ENCODE measurements around the gene TTLL8.

DNA sequence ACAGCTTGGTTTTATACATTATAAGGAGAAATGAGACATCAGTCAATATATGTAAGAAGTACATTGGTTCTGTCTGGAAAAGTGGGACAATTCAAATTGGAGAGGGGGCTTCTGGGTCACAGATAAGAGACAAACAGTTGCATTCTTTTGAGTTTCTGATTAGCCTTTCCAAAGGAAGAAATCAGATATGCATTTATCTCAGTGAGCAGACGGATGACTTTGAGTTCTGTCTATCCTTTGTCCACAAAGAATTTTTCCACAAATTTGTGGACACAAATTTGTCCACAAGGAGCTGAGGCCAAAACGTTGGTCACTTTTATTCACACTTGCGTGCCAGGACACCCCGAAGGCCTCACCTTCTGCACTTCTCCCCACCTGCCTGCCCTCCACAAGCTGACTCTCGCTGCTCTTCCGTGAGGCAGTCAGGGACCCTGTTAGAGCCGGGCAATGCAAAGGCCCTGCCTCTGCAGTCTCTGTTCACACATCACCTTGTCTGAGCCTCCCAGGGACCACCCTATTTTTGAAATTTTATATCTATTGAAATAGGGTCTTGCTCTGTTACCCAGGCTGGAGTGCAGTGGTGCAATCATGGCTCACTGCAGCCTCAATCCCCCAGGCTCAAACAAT, 66.1 kb downstream of the TTLL8 start:
- TF ChIP-seq, protein P1, sequence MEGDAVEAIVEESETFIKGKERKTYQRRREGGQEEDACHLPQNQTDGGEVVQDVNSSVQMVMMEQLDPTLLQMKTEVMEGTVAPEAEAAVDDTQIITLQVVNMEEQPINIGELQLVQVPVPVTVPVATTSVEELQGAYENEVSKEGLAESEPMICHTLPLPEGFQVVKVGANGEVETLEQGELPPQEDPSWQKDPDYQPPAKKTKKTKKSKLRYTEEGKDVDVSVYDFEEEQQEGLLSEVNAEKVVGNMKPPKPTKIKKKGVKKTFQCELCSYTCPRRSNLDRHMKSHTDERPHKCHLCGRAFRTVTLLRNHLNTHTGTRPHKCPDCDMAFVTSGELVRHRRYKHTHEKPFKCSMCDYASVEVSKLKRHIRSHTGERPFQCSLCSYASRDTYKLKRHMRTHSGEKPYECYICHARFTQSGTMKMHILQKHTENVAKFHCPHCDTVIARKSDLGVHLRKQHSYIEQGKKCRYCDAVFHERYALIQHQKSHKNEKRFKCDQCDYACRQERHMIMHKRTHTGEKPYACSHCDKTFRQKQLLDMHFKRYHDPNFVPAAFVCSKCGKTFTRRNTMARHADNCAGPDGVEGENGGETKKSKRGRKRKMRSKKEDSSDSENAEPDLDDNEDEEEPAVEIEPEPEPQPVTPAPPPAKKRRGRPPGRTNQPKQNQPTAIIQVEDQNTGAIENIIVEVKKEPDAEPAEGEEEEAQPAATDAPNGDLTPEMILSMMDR (IDR thresholded peaks at IDR 0.05; ENCODE audit: low read depth, low read length) = no peak
- TF ChIP-seq POLR2A (IDR thresholded peaks at IDR 0.05; ENCODE audit: extremely low read depth, insufficient read length) = no peak
- TF ChIP-seq MAX (IDR thresholded peaks at IDR 0.05; ENCODE audit: low read depth, low read length) = no peak
- TF ChIP-seq MYC (IDR thresholded peaks at IDR 0.05; ENCODE audit: low read depth, low read length) = no peak
